KBM-7 (cell line): ENCODE measurements around the gene BSDC1.
"Not testable (repeated sequence)": the region's sequence is repeated elsewhere in the genome, so short reads cannot be mapped to it uniquely, and the experiment has no call there.

Experiments
- DNase-seq: peaks from one replicate; pipeline ENCODE4 v3.0.0-alpha.2; 2015
- in situ Hi-C: fragments of 300-500 bp; cut with MboI; formaldehyde crosslinking; loops from 2 replicates; pipeline ENCODE4 v1.14.3; 2020; ENCODE audit warnings: low sequenced_read_pairs, low pct_unique_long_range_greater_than_20kb, mixed read lengths

Gene BSDC1

DNA sequence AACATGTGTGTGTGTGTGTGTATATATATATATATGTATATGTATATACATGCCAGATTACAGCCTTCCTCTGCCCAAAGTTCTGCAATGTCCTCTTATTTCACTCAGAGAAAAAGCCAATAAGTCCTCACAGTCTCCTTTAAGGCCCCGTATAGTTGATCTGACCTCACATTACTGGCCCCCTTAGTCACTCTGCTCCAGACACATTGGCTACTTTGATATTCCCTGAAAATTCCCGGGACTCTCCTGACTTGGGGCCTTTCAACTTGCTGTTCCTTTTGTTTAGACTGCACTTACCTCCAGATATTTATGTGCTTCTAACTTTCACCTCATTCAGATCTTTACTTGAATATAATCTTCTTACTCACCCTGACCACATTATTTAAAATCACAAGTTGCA, 4.2 kb upstream of the BSDC1 start:
- in situ Hi-C loops = no loop called here

DNA sequence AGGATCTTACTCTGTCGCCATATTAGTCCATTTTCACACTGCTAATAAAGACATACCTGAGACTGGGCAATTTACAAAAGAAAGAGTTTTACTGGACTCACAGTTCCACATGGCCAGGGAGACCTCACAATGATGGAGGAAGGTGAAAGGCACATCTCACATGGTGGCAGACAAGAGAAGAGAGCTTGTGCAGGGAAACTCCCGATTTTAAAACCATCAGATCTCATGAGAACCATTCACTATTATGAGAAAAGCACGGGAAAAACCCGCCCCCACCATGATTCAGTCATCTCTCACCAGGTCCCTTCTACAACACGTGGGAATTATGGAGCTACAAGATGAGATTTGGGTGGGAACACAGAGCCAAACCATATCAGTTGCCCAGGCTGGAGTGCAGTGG, 2.3 kb upstream of the BSDC1 start:
- in situ Hi-C loops, DNase-seq: not testable (repeated sequence)

More for the DNA sequence above, 4.2 kb upstream of the BSDC1 start:
- no peak for DNase-seq

DNA sequence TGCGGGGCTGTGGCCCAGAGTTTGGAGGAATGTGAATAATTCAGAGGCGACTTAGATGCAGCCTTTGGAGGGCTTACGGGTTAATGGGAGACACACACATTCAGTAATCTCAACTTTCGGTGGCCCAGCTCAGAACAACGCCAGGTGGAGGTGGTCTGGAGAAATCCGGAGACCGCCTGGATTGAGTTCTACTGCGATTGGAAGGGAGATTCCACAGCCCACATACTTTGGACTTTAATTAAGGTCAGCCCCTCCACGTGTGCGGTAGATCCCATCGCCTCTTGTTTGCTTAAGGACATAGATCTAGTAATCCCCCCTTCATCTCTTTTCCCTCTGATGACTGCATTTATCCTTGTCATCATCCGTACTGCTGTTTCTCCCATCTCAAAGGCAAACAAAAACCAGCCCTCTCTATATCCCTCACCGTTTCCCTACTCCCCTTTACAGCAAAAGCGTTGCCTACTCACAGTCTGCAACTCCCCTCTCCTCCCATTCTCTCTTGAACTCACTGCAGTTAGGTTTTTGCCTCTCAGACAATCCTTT, 720 bp upstream of the BSDC1 start:
- no peak for DNase-seq
- in situ Hi-C loops = no loop called here

DNA sequence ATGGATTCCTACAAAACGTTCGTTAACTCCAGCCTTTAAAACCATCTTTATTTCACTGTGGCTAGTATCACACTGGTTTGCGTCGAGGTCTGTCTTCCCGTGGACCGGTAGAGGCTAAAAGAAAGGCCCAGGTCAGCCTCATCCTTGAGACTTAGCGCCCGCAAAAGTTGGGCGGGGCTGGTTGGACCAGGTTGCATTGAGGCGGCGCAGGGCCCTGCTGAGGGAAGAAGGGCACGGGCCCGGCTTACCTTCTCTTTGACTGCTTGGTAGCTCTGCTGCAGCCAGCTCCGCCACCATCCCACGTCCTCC, 455 bp downstream of the BSDC1 start:
- in situ Hi-C loops = no loop called here
- no peak for DNase-seq

DNA sequence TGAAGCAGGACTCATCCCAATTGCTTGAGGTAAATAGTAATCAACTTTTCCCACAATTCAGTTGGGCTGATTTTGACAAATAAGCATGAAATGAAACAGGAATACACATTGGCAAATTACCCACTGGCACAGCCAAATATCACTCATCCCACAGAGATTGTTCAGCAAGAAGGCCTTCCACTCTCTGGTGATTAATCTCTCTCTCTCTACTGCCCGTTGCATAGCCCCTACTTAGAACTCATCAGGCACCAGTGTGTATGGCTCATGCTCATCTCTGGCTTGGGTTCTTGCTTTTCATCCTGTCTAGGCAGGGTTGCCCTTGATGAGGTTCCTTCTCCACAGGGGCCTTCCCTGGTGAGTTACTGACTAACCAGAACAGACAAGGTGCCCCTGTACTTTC, 1.1 kb downstream of the BSDC1 start:
- in situ Hi-C loops = no loop called here
- no peak for DNase-seq

DNA sequence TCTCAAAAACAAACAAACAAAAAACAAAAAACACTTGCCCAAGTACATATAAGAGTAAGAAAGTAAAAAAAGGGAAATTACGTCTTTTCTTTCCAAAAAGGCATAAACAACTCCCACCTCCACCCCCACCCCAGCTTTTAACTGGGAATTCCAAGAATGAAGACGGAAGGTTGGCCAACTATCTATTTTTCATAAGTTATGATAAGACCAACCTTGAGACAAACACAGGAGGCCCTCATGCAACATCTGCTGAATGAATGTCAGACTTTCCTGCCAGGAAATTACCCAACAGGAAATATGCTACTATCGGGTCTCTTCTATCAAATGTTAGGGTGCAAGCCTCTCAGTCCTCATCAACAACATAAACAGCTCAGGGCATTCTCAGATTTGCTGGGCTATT, 1.9 kb downstream of the BSDC1 start:
- in situ Hi-C loops = no loop called here
- peak; percentile 7 for DNase-seq

DNA sequence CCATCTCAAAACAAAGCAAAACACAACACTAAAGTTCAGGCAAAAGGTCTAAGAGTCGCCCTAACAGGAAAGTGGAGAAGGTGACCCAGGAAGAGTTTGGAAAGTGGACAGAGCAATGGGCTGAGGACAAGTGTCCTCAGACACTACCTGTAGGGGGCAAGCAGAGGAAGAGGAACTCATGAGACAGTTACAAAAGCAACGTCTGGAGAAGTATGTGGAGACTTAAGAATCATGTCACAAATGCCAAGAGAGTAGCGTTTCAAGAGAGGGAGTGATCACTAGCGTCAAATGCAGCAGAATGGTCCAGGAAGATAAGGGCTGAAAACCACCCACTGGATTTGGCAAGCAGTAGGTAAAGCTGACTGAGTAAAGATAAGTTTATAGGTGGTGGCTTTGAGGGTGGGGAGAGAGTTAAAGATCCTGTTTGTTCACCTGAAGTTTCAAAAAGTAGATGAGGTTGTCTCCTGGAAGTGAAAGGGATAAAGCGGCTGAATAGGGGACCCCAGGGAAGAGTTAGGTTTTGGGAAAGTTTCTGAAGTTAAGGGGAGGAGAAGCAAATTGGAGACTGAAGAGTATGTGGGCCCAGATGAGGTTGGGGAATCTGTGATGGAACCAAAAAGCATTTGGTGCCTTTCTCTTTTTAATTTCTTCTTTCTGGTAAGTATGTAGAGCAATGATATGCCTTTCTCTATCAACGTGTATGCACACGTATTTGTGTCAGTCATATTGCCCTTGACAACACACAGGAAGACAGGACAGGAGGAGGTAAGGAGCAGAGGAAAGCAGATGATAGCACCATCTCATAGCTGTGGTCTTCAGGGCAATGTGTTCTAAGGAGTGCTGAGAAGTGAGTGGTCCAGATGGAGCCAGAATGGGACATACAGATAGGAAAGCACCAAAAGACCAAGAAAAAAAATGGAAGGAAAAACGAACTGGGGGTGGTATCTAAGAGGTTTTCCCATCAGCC, 3.1 kb downstream of the BSDC1 start:
- in situ Hi-C loops = no loop called here
- DNase-seq = no peak

DNA sequence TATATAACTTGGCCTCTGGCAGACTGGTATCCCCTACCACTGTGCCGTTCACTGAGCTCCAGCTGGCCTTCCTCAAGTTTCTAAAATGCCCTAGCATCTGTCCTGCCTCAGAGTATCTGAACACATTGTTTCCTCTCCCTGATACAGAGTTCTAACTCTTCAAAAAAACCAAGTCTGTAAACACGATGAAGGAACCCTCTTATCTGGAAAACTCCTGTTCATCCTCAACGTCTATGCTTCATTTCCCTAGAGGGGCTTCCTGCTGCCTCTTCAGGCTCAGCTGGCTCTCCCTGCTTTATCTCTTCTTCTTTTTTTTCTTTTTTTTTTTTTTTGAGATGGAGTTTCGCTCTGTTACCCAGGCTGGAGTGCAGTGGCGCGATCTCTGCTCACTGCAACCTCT, 5.6 kb downstream of the BSDC1 start:
- in situ Hi-C loops = no loop called here

DNA sequence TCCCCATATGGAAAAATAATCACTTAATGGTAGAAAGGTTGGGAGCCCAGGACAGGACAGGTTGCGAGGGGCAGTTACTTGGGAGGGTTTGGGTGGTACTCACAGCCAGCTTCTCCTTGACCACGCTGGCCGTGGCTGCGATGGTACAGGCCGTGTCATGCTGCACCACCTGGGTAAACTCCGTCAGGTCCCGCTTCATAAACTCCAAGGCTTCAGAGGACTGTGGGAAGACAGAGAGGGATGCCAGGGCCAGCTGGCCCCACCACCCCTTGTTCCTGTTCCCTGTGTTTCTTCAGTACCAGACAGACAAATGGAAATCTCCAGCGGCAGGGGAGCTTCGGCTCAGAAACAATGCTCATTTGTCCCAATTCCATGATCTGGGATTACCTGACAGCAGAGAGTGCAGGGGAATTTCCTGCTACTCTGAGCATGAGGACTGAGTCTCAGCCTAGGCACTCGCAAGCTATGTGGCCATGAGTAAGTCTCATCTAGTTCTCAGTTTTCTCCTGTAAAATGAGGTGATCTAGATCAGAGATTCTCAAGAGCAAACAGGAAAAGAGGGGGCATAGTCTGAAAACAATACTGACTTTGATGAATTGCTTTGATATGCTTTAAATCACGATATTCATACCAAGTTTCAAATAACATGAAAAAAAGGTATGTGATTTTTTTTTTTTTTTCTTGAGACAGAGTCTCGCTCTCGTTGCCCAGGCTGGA, 7.4 kb downstream of the BSDC1 start:
- DNase-seq = no peak
- in situ Hi-C loops = no loop called here

More for the DNA sequence above, 5.6 kb downstream of the BSDC1 start:
- no peak for DNase-seq

DNA sequence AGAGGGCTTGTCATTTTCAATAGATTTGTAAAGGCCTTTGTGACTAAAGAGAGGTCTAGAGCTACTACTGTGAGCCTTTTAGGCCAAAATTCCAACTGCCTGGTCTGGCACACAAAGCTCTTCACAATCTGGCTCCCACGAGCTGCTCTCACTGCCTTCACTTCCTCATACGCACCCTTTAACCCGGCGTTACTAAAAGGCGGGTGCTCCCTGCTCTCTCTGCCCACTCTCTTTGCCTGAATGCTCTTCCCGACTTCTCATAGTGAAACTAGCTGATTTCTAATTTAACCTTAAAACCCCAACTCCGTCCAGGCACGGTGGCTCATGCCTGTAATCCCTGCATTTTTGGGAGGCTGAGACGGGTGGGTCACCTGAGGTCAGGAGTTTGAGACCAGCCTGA, 14.2 kb downstream of the BSDC1 start:
- in situ Hi-C loops = no loop called here
- DNase-seq = no peak

DNA sequence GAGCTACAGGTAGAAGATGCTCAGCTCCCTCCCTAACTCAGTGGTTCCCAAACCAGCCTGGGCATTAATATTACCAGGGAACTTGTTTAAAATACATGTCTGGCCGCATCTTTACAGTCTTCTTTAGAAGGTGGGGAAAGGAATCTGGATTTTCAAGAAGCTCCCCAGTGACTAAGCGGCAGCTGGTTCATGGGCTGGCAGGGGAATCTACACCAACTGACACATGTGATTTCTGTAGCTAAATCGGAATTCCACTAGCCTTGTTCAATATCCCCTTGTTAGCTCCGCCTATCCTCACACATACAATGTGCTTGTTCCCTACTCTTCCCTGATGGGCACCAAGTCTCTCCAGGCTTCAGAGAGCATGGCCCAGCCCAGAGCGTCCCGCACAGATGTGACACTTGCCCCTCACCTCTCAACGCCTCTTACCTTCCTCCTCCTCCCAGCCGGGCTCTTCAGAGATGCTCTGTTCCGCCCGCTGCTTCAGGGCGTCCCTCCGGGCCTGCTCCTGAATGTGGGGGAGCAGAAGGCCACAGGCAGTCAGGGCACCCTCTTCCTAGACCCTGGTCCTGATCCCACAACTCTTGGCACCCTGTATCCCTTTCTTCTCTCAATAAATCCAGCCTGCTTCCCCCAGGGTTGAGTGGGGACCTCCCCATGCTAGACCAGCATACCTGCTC, 16.6 kb downstream of the BSDC1 start:
- no peak for DNase-seq
- in situ Hi-C loops = no loop called here

DNA sequence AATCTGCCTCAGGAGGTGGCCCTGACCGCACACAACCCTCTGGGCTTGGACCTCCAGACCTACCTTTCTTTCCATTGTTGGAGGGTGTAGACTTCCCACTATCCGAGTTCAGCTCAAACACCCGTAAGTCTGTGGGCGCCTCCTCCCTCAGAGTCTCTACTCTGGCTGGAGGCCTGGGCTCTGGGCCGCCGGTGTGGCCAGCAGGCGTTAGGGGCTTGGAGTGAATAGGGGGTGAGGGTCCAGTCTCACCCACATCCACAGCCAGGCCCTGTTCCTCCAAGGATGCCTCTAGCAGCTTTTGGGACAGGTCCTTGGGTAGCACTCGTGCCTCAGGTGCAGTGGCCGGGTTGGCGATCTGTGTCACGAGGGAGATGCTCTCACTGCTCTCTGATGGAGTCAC, 18.0 kb downstream of the BSDC1 start:
- no peak for DNase-seq
- in situ Hi-C loops = no loop called here

DNA sequence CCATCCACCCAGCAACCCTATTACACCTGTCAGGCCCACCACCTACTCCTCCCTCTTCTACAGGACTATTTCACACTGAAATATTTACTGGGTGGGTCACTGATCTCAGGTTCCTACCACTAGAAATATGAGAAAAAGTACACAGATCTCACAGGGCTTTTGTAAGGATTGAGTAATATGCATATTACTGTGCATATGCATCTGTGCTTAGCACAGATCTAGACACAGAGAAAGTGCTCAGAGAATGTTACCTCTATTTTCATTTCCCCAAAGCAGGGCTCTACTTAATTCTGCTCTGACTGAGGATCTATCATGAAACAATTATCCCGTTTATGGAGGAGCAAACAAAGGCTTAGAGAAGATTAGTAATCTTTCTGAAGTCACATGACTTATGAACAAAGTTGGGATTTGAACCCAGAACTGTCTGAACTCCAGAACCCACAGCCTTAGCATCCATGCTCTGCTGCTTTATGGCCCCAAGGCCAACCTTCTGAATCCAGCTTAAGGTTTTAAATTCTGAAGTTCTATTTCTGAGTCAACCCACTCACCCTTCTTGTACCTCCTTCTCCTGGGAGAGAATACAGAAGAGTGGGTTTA, 20.1 kb downstream of the BSDC1 start:
- in situ Hi-C loops = no loop called here
- no peak for DNase-seq

DNA sequence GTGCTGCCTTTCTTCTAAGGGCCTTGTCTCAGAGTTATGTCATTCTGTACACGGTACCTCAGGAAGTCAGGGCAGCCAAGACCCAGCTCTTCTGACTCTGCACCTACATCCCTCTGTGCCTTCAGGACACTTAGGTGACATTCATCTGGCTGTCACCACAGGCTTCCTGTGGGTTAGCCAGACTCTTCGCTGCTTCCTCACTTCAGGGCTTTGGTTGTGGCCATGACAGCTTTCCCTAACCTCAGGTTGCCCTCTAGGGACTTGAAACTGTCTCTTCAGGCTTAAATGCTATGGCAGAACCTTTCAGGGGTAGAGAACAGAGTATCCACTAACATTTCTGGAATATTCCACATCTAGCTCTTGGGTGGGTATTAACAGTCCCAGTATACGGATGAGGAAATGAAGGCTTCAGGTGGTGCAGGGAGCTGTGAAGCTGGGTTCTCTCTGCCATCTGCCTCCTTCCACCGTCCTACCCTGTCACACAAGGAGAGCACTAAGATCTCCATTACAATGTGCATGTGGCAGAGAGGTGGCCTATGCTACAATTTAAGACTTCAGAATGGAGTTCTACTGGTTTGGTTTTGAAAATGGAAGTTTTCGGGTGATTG, 22.0 kb downstream of the BSDC1 start:
- peak; percentile 86 for DNase-seq
- in situ Hi-C loops = no loop called here

DNA sequence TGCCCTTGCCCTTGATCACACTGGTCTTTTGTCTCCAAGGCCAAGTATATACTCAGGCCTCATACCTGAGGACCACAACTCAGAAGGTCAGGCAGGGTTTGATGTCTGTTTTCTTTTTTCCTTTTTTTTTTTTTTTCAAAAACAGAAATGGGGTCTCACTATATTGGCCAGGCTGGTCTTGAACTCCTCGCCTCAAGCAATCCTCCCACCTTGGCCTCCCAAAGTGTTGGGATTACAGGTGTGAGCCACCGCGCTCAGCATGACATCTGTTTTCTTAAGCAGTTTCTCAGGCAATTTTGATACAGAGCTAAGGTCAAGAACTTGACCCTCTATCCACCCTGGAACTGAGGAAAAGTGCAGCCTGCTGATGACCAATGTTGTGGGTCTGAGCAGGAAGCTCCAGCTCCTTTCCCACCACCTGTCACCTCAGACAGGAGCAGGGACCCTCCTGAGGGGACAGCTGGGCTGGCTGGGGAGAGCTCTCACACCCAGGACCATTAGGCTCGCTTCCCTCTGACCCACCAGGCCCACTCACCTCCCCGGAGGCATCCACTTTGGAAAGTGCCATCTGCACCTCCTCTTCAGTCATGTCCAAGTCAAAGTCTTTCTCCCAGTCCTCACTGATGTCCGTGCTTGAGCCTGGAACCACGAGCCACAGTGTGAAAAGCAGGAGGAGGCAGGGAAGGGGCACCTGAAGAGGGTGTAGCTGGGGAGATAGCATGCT, 26.2 kb downstream of the BSDC1 start:
- in situ Hi-C loops = no loop called here
- no peak for DNase-seq

DNA sequence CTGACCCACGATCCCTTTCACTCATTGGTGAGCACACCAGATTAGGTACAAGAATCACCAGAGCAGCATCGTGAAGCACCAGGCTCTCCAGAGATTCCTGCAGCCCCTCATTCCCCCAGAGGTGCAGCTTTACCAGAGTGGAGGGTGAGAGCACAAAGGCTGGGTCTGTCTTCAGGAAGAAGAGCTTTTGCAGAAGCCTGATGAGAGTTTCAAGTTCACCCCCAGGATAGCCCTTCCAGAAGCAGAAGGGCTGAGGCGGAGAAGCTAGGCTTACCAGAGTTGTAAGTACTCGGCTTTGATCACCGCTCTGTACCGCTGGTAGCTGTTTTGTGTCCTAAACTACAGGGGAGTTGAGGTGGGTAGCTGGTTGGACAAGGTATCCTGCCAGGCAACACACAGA, 28.8 kb downstream of the BSDC1 start:
- no peak for DNase-seq
- in situ Hi-C loops = no loop called here

DNA sequence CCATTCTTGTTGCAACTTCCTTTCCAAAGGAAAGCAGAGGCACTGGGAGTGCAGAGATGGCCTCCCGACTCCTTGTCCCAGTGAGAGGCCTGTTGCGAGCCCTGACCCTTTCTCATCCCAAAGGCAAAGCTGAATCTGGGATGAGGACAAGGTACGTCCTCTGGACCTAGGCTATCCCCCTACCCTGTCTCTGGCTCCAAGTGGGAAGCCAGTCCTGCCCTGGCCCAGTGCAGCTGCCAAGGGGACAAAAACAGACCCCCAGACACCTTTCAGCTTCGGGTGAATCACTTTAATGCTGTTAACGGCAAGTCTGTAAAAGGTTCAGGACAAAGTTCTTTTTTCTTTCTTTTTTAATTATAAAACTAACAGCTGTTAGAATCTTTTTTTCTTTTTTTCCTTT, 29.4 kb downstream of the BSDC1 start:
- in situ Hi-C loops = no loop called here
- DNase-seq = no peak

DNA sequence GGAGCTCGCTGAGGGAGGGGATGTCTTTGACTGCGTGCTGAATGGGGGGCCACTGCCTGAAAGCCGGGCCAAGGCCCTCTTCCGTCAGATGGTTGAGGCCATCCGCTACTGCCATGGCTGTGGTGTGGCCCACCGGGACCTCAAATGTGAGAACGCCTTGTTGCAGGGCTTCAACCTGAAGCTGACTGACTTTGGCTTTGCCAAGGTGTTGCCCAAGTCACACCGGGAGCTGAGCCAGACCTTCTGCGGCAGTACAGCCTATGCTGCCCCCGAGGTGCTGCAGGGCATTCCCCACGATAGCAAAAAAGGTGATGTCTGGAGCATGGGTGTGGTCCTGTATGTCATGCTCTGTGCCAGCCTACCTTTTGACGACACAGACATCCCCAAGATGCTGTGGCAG, 30.5 kb downstream of the BSDC1 start:
- in situ Hi-C loops = no loop called here
- DNase-seq = no peak
